GM12878 (cell line): ENCODE results near the gene ERN1. TPM values are rescaled to one million over a fixed set of nuclear protein-coding genes. Genes with fewer than 3 reads are reported as not detected.
A peak's percentile ranks its signal among the peaks of the same experiment; 100 is the strongest.

ENCODE experiments used
- ATAC-seq: fragments of 200-7000 bp; cut with Tn5 transposase; 3 replicates; pipeline ENCODE4 v1.9.1; 2020; ENCODE audit warnings: mild to moderate bottlenecking, moderate library complexity
- BruUV-seq: library from RNA; stranded (reverse); fragments of 400-500 nt; replicated peaks from 2 replicates; lab custom pipeline; 2021; lab: Mats Ljungman, UMichigan
- CTCF ChIA-PET: fragments of 300-600 bp; sonication (Branson Sonifier 250); formaldehyde crosslinking; extraction: SDS; loops from one replicate; lab custom pipeline; 2021; ENCODE audit warnings: inconsistent platforms; lab: Yijun Ruan, JAX
- POLR2A ChIA-PET: fragments of 350-600 bp; formaldehyde crosslinking; extraction: SDS; loops from one replicate; lab custom pipeline; 2021; ENCODE audit warnings: inconsistent platforms; lab: Charles Lee
- RAD21 ChIA-PET: fragments of 300-600 bp; sonication (Branson Sonifier 250); formaldehyde crosslinking; loops from one replicate; lab custom pipeline; 2023; ENCODE audit warnings: antibody characterized with exemption; ENCODE audit not compliant: unreplicated experiment; lab: Charles Lee
- SMC1A ChIA-PET: fragments of 300-600 bp; sonication (Branson Sonifier 250); formaldehyde crosslinking; loops from one replicate; lab custom pipeline; 2023; ENCODE audit not compliant: unreplicated experiment, uncharacterized antibody; lab: Charles Lee
- DNase-seq: peaks from one replicate; pipeline ENCODE4 v3.0.0-alpha.2; 2011; ENCODE audit warnings: low read depth, low spot score
- FAIRE-seq: peaks from 3 replicates; lab custom pipeline; 2011; peaks lifted over from hg19 to GRCh38; lab: Jason Lieb, UNC
- H2AFZ ChIP-seq: 2 replicates; pipeline ENCODE4 v1.6.0; 2011; ENCODE audit warnings: low read depth, low read length, control low read depth; ENCODE audit not compliant: control insufficient read depth
- H3K27ac ChIP-seq: 2 replicates; pipeline ENCODE4 v1.5.1; 2011; ENCODE audit warnings: control low read depth; ENCODE audit not compliant: control insufficient read depth, insufficient read depth
- H3K27me3 ChIP-seq, 2 experiments: replicated peaks in 1 of 2; 2 replicates each; pipeline versions ENCODE4 v1.6.0 to v1.6.1; 2011; ENCODE audit warnings: low read length in 1 of 2; ENCODE audit not compliant: control insufficient read depth in 2 of 2, insufficient read depth in 2 of 2
- H3K36me3 ChIP-seq, 2 experiments: 2 replicates each; pipeline ENCODE4 v1.5.1; 2011; ENCODE audit warnings: low read length in 1 of 2; ENCODE audit not compliant: control insufficient read depth in 2 of 2, insufficient read depth in 2 of 2
- H3K4me1 ChIP-seq: 2 replicates; pipeline ENCODE4 v1.6.1; 2011; ENCODE audit warnings: mild to moderate bottlenecking, low read length, moderate library complexity, mixed read lengths; ENCODE audit not compliant: control insufficient read depth, insufficient read depth
- H3K4me2 ChIP-seq: 2 replicates; pipeline ENCODE4 v1.6.0; 2011; ENCODE audit warnings: control low read depth; ENCODE audit not compliant: control insufficient read depth, insufficient read depth
- H3K4me3 ChIP-seq: fragments of 200-600 bp; sonication (generic); 2 replicates; pipeline ENCODE4 v1.5.1; 2016
- H3K79me2 ChIP-seq: 2 replicates; pipeline ENCODE4 v1.6.0; 2011; ENCODE audit warnings: low read length; ENCODE audit not compliant: control insufficient read depth, insufficient read depth
- H3K9ac ChIP-seq: 2 replicates; pipeline ENCODE4 v1.8.0; 2011; ENCODE audit warnings: low read length, control low read depth, mixed read lengths; ENCODE audit not compliant: control insufficient read depth, insufficient read depth
- H3K9me3 ChIP-seq: replicated peaks from 3 replicates; pipeline ENCODE4 v1.5.1; 2011; ENCODE audit warnings: mild to moderate bottlenecking, low read length; ENCODE audit not compliant: control insufficient read depth, insufficient read depth
- H4K20me1 ChIP-seq: 2 replicates; pipeline ENCODE4 v1.6.0; 2011; ENCODE audit not compliant: control insufficient read depth, insufficient read depth
- ATF2 ChIP-seq: IDR thresholded peaks from 2 replicates; pipeline ENCODE4 v1.6.1; 2012; ENCODE audit warnings: low read length, inconsistent platforms
- BMI1 ChIP-seq: fragments of 450-650 bp; IDR thresholded peaks from 2 replicates; pipeline ENCODE4 v1.6.1; 2016; ENCODE audit warnings: mild to moderate bottlenecking, moderate library complexity, borderline replicate concordance
- BRCA1 ChIP-seq: IDR thresholded peaks from 2 replicates; pipeline ENCODE4 v1.6.1; 2011; ENCODE audit warnings: low read depth, low read length, improper control_type of control experiment
- EED ChIP-seq: sonication (generic); IDR thresholded peaks from 2 replicates; pipeline ENCODE4 v1.6.1; 2016; ENCODE audit warnings: antibody characterized with exemption, low read depth
- FOS ChIP-seq: IDR thresholded peaks from 3 replicates; pipeline ENCODE4 v1.6.1; 2011; ENCODE audit warnings: borderline replicate concordance; ENCODE audit not compliant: insufficient read length; ENCODE audit errors: extremely low read depth
- IKZF2 ChIP-seq, 2 experiments: fragments of 450-650 bp; IDR thresholded peaks; 2 replicates each; pipeline ENCODE4 v1.6.1; 2017; ENCODE audit warnings: mild to moderate bottlenecking in 2 of 2, moderate library complexity in 2 of 2
- MEF2A ChIP-seq: IDR thresholded peaks from 2 replicates; pipeline ENCODE4 v1.6.1; 2011; ENCODE audit warnings: low read depth, mild to moderate bottlenecking, low read length, moderate library complexity; ENCODE audit not compliant: insufficient read depth
- NFYB ChIP-seq: IDR thresholded peaks from 2 replicates; pipeline ENCODE4 v1.6.1; 2011; ENCODE audit warnings: low read depth, mild to moderate bottlenecking, low read length, improper control_type of control experiment, moderate library complexity; ENCODE audit not compliant: insufficient read depth
- POLR2A ChIP-seq: IDR thresholded peaks from 2 replicates; pipeline ENCODE4 v1.6.1; 2011; ENCODE audit warnings: low read depth, mild to moderate bottlenecking, low read length
- RUNX3 ChIP-seq: IDR thresholded peaks from 2 replicates; pipeline ENCODE4 v1.6.1; 2012; ENCODE audit warnings: low read length, inconsistent platforms
- SMAD5 ChIP-seq: IDR thresholded peaks from 2 replicates; pipeline ENCODE4 v1.6.1; 2016; ENCODE audit warnings: antibody characterized with exemption, low read depth
- SMARCA5 ChIP-seq: fragments of 450-650 bp; IDR thresholded peaks from 2 replicates; pipeline ENCODE4 v1.6.1; 2017; ENCODE audit warnings: mild to moderate bottlenecking
- TARDBP ChIP-seq: IDR thresholded peaks from 2 replicates; pipeline ENCODE4 v1.6.1; 2016; ENCODE audit warnings: borderline replicate concordance
- TCF3 ChIP-seq: IDR thresholded peaks from 2 replicates; pipeline ENCODE4 v1.6.1; 2012; ENCODE audit warnings: low read depth, mild to moderate bottlenecking, low read length, borderline replicate concordance; ENCODE audit not compliant: insufficient read depth
- TCF7 ChIP-seq: IDR thresholded peaks from 2 replicates; pipeline ENCODE4 v1.6.1; 2014; ENCODE audit warnings: antibody characterized with exemption, borderline replicate concordance
- WGBS: methylation state at CpG from one replicate; pipeline ENCODE4 v1.1.6; 2016; ENCODE audit warnings: low lambda C conversion rate; ENCODE audit not compliant: insufficient replicate concordance, insufficient coverage; ENCODE audit errors: missing lambda C conversion rate; 5-methylcytosine and 5-hydroxymethylcytosine counted together
- in situ Hi-C: fragments of 300-500 bp; cut with MboI; formaldehyde crosslinking; loops from 9 replicates; pipeline ENCODE4 v1.14.3; 2018; ENCODE audit warnings: mixed read lengths
- intact Hi-C: fragments of 100-400 bp; cut with micrococcal nuclease; formaldehyde crosslinking; loops from one replicate; pipeline ENCODE4 v1.14.2; 2022; ENCODE audit not compliant: unreplicated experiment
- polyA plus RNA-seq, 11 experiments: library from polyadenylated mRNA; depleted of rRNA in 4 of 11; unstranded in 6 of 11; stranded (reverse) in 5 of 11; fragments of >200 nt; fragmentation: Nextera tagmentation in 4 of 11; fragmentation: Illumina TruSeq in 1 of 11; extraction: Ambion mirVana in 4 of 11; extraction: Trizol in 1 of 11; gene quantifications; 1 replicate in 1 of 11; 2 replicates in 10 of 11; pipeline versions ENCODE4 v1.2.1 to v1.2.3, GENCODE V29; 2011 to 2016; ENCODE audit warnings: inconsistent platforms in 2 of 11, missing spikeins in 2 of 11, low read depth in 1 of 11
- total RNA-seq, 4 experiments: library from RNA; depleted of rRNA in 3 of 4; stranded (reverse); fragments of >200 nt in 3 of 4; fragmentation: Illumina TruSeq in 1 of 4; extraction: Trizol in 1 of 4; gene quantifications; 2 replicates each; pipeline versions ENCODE4 v1.2.1 to v1.2.3, GENCODE V29; 2013 to 2021

The ERN1 gene
- total and polyA plus RNA-seq, 10 of the 15 experiments (the other 5 are each of a cell fraction or from before 2014, with no cell fraction given): 2.6 to 19.2 (median 7.6) TPM

- Histone ChIP-seq H3K27me3 (no peaks in the 10 kb centered on the region), H3K9ac (peak overlapping the region; percentile 5; the same call in 1 of the 2 replicates), H2AFZ (no peak overlapping the region), H3K36me3 (peaks cover 0 to 5% of the 10 kb centered on the region in 2 experiments; a peak in 1 of 4 replicates), H3K4me3 (peak overlapping the region; percentile 9; the same call in 1 of the 2 replicates), H3K9me3 (no peaks in the 10 kb centered on the region), H3K4me1 (peaks cover 42% of the 10 kb centered on the region), H3K27ac (peak overlapping the region; percentile 54), H3K79me2 (no peaks in the 10 kb centered on the region; the same call in none of the 2 replicates), H4K20me1 (no peaks in the 10 kb centered on the region), H3K4me2 (peak overlapping the region; percentile 48)
- in situ Hi-C loops: no loop called here
- no peak for TF ChIP-seq TCF3
- ChIA-PET POLR2A (interaction anchor here (0.7 to 1.8 kb wide), 4 partner anchors 18 to 394 kb away, joined by 3 to 8 read pairs (median 6); no protein-coding TSS in a partner anchor), RAD21 (no interaction called here), SMC1A (interaction anchor here (1.5 to 4.2 kb wide), 6 partner anchors 12 to 42 kb away, joined by 3 to 23 read pairs (median 6); no protein-coding TSS in a partner anchor), CTCF (interaction anchor here (1.5 kb wide), 1 partner anchor 42 kb away, joined by 3 read pairs; no protein-coding TSS in a partner anchor)
- 89% methylated on average over 6 of the region's 6 CpGs for WGBS
- FAIRE-seq: no peak
- peak; percentile 39 for ATAC-seq
- DNase-seq: no peak
- BruUV-seq: no TSS peak
- intact Hi-C loops: no loop called here
These were observed 38.4 kb downstream of the ERN1 start for GRCh38 chr17:64091571-64091970.

- ChIA-PET SMC1A (interaction anchor here (1.9 to 4.2 kb wide), 2 partner anchors 16 to 43 kb away, joined by 6 to 23 read pairs; no protein-coding TSS in a partner anchor), POLR2A (interaction anchor here (0.7 to 1.0 kb wide), 2 partner anchors 30 to 394 kb away, joined by 3 to 8 read pairs; no protein-coding TSS in a partner anchor), RAD21 (no interaction called here), CTCF (interaction anchor here (1.5 to 1.6 kb wide), 2 partner anchors 15 to 43 kb away, joined by 3 to 5 read pairs; no protein-coding TSS in a partner anchor)
- Histone ChIP-seq H4K20me1 (no peaks in the 10 kb centered on the region), H3K27ac (peak overlapping the region; percentile 54), H3K9ac (peak overlapping the region; percentile 5; the same call in 1 of the 2 replicates), H3K27me3 (no peaks in the 10 kb centered on the region), H3K4me1 (peaks cover 42% of the 10 kb centered on the region), H3K36me3 (peaks cover 0 to 5% of the 10 kb centered on the region in 2 experiments; a peak in 1 of 4 replicates), H3K4me3 (peak overlapping the region; percentile 9; the same call in 1 of the 2 replicates), H2AFZ (no peak overlapping the region), H3K4me2 (peak overlapping the region; percentile 48), H3K79me2 (no peaks in the 10 kb centered on the region; the same call in none of the 2 replicates), H3K9me3 (no peaks in the 10 kb centered on the region)
- BruUV-seq: no TSS peak
- DNase-seq (peak; percentile 57), ATAC-seq (peak; percentile 90), FAIRE-seq (peak; percentile 57)
- whole genome bisulfite sequencing: 1% methylated on average over 3 of the region's 3 CpGs
- intact Hi-C loops: no loop called here
- in situ Hi-C loops: no loop called here
- no peak for TF ChIP-seq TCF7
- 0 out of 2 replicates have a peak, but pooled peaks have one; percentile 5 for TF ChIP-seq MEF2A
- TF ChIP-seq BRCA1: no peak
- TF ChIP-seq NFYB: no peak
- TF ChIP-seq IKZF2 (IDR thresholded peaks at IDR 0.05): peak; percentile 37 to 48; a peak in 2 of 4 replicates
- 0 out of 2 replicates have a peak, but pooled peaks have one; percentile 11 for TF ChIP-seq POLR2A
- no peak for TF ChIP-seq BMI1
- no peak for TF ChIP-seq TARDBP
- peak; percentile 76 for TF ChIP-seq RUNX3
- no peak for TF ChIP-seq FOS
- peak; percentile 45; the same call in 1 of the 2 replicates for TF ChIP-seq ATF2
- peak; percentile 87 for TF ChIP-seq EED
- TF ChIP-seq SMAD5: no peak
- TF ChIP-seq SMARCA5: no peak
These were observed 38.8 kb downstream of the ERN1 start for GRCh38 chr17:64091116-64091515.
